Measurements from ENCODE around the gene HDGFL2.

HDGFL2 gene

GRCh38 chr19:4472174-4472974 is at the start of gene HDGFL2:
HDGFL2 (plus strand) TSS chr19:4472297; CDS start chr19:4472351, 54 bp downstream.
- DNase-seq = no peak

GRCh38 chr19:4423416-4424126 is 48.5 kb upstream of the HDGFL2 start:
- DNase-seq = no peak

GRCh38 chr19:4425537-4425936 is 46.6 kb upstream of the HDGFL2 start:
- no peak for DNase-seq

- DNase-seq = no peak
These were observed 43.6 kb upstream of the HDGFL2 start for GRCh38 chr19:4428326-4428975.

- DNase-seq = no peak
These were observed 42.8 kb upstream of the HDGFL2 start for GRCh38 chr19:4429256-4429655.

- no peak for DNase-seq
These were observed 42.3 kb upstream of the HDGFL2 start for GRCh38 chr19:4429771-4430171.

GRCh38 chr19:4430760-4431159 is 41.3 kb upstream of the HDGFL2 start:
- DNase-seq = peak; percentile 72

GRCh38 chr19:4431296-4431695 is 40.8 kb upstream of the HDGFL2 start:
- no peak for DNase-seq

GRCh38 chr19:4431808-4432674 is 40.1 kb upstream of the HDGFL2 start:
- peak; percentile 12 for DNase-seq

GRCh38 chr19:4432918-4433506 is 39.1 kb upstream of the HDGFL2 start:
- DNase-seq = no peak

GRCh38 chr19:4434391-4434790 is 37.7 kb upstream of the HDGFL2 start:
- no peak for DNase-seq

GRCh38 chr19:4436231-4436630 is 35.9 kb upstream of the HDGFL2 start:
- no peak for DNase-seq

GRCh38 chr19:4437103-4437502 is 35.0 kb upstream of the HDGFL2 start:
- no peak for DNase-seq

GRCh38 chr19:4439243-4439642 is 32.9 kb upstream of the HDGFL2 start:
- no peak for DNase-seq

- DNase-seq = no peak
These were observed 29.9 kb upstream of the HDGFL2 start for GRCh38 chr19:4441994-4442818.

GRCh38 chr19:4442819-4443146 is 29.3 kb upstream of the HDGFL2 start:
- no peak for DNase-seq

- DNase-seq = no peak
These were observed 28.9 kb upstream of the HDGFL2 start for GRCh38 chr19:4443188-4443587.

GRCh38 chr19:4443966-4444764 is 27.9 kb upstream of the HDGFL2 start:
- no peak for DNase-seq

GRCh38 chr19:4444765-4445741 is 27.0 kb upstream of the HDGFL2 start:
- DNase-seq = no peak
